Liver (tissue), 9 donors: ENCODE results near the gene MADD. TPM values are rescaled to one million over a fixed set of nuclear protein-coding genes. Genes with fewer than 3 reads are reported as not detected.

Source experiments
- DNase-seq: peaks from one replicate; pipeline ENCODE4 v3.0.0-alpha.2; 2017; ENCODE audit warnings: low spot score
- H3K27ac ChIP-seq, 2 donors: one replicate each; pipeline ENCODE4 v1.7.0; 2013; ENCODE audit warnings: inconsistent platforms in 2 of 2, low read length in 2 of 2, control low read depth in 1 of 2, low read depth in 1 of 2, mild to moderate bottlenecking in 1 of 2
- H3K27me3 ChIP-seq, 4 donors: one replicate each; pipeline versions ENCODE4 v1.6.1 to v1.7.0; 2013; ENCODE audit warnings: low read length in 3 of 4, inconsistent platforms in 1 of 4, mild to moderate bottlenecking in 1 of 4, moderate library complexity in 1 of 4; ENCODE audit not compliant: control insufficient read depth in 4 of 4, insufficient read depth in 4 of 4
- H3K36me3 ChIP-seq, 4 donors: one replicate each; pipeline versions ENCODE4 v1.6.1 to v1.7.0; 2013; ENCODE audit warnings: low read length in 3 of 4, mild to moderate bottlenecking in 3 of 4, low read depth in 1 of 4, moderate library complexity in 1 of 4; ENCODE audit not compliant: control insufficient read depth in 4 of 4, insufficient read depth in 3 of 4
- H3K4me1 ChIP-seq, 4 donors: one replicate each; pipeline versions ENCODE4 v1.6.1 to v1.7.0; 2013; ENCODE audit warnings: low read length in 3 of 4, mild to moderate bottlenecking in 3 of 4, moderate library complexity in 1 of 4; ENCODE audit not compliant: control insufficient read depth in 4 of 4, insufficient read depth in 4 of 4
- H3K4me3 ChIP-seq, 3 donors: one replicate each; pipeline versions ENCODE4 v1.6.1 to v1.7.0; 2013; ENCODE audit warnings: low read length in 3 of 3, control low read depth in 1 of 3, low read depth in 1 of 3, mild to moderate bottlenecking in 1 of 3
- H3K9ac ChIP-seq, 2 donors: one replicate each; pipeline ENCODE4 v1.7.0; 2013; ENCODE audit warnings: low read length in 2 of 2, mild to moderate bottlenecking in 2 of 2, moderate library complexity in 2 of 2, control low read depth in 1 of 2, low read depth in 1 of 2
- H3K9me3 ChIP-seq, 4 donors: one replicate each; pipeline versions ENCODE4 v1.6.1 to v1.7.0; 2013; ENCODE audit warnings: low read length in 3 of 4; ENCODE audit not compliant: control insufficient read depth in 4 of 4
- ATF3 ChIP-seq: IDR thresholded peaks from 2 replicates; pipeline ENCODE4 v1.6.1; 2016; ENCODE audit warnings: antibody characterized with exemption
- CTCF ChIP-seq: fragments of 150-350 bp; IDR thresholded peaks from 2 replicates; pipeline ENCODE4 v1.5.1; 2017; ENCODE audit warnings: improper control_type of control experiment, low read depth, low read length; ENCODE audit not compliant: missing input control
- EGR1 ChIP-seq, 2 donors: IDR thresholded peaks; 2 replicates each; pipeline ENCODE4 v1.6.1; 2016 to 2018; ENCODE audit warnings: antibody characterized with exemption in 2 of 2, low read depth in 2 of 2
- FOXA1 ChIP-seq: IDR thresholded peaks from 2 replicates; pipeline ENCODE4 v1.6.1; 2016; ENCODE audit warnings: antibody characterized with exemption
- FOXA2 ChIP-seq: IDR thresholded peaks from 2 replicates; pipeline ENCODE4 v1.6.1; 2016; ENCODE audit warnings: antibody characterized with exemption
- GABPA ChIP-seq, 2 donors: IDR thresholded peaks in 1 of 2; conservative IDR thresholded peaks in 1 of 2; 2 replicates each; pipeline ENCODE4 v1.6.1; 2016; ENCODE audit warnings: antibody characterized with exemption in 2 of 2, mild to moderate bottlenecking in 1 of 2, moderate library complexity in 1 of 2
- HNF4A ChIP-seq, 2 donors: conservative IDR thresholded peaks; 2 replicates each; pipeline ENCODE4 v1.6.1; 2016; ENCODE audit warnings: antibody characterized with exemption in 2 of 2, mild to moderate bottlenecking in 2 of 2
- HNF4G ChIP-seq: IDR thresholded peaks from 2 replicates; pipeline ENCODE4 v1.6.1; 2016; ENCODE audit warnings: antibody characterized with exemption
- JUND ChIP-seq, 2 donors: IDR thresholded peaks; 2 replicates each; pipeline ENCODE4 v1.6.1; 2016; ENCODE audit warnings: antibody characterized with exemption in 2 of 2
- MAX ChIP-seq: IDR thresholded peaks from 2 replicates; pipeline ENCODE4 v1.6.1; 2016; ENCODE audit warnings: antibody characterized with exemption
- NR2F2 ChIP-seq: IDR thresholded peaks from 2 replicates; pipeline ENCODE4 v1.6.1; 2016; ENCODE audit warnings: antibody characterized with exemption
- RAD21 ChIP-seq, 2 donors: IDR thresholded peaks; 2 replicates each; pipeline ENCODE4 v1.6.1; 2016; ENCODE audit warnings: antibody characterized with exemption in 2 of 2, mild to moderate bottlenecking in 2 of 2
- REST ChIP-seq: IDR thresholded peaks from 2 replicates; pipeline ENCODE4 v1.6.1; 2016; ENCODE audit warnings: antibody characterized with exemption, mild to moderate bottlenecking
- RXRA ChIP-seq, 2 donors: IDR thresholded peaks; 2 replicates each; pipeline ENCODE4 v1.6.1; 2017 to 2018; ENCODE audit warnings: antibody characterized with exemption in 2 of 2, mild to moderate bottlenecking in 1 of 2
- SP1 ChIP-seq: IDR thresholded peaks from 2 replicates; pipeline ENCODE4 v1.6.1; 2018; ENCODE audit warnings: antibody characterized with exemption, mild to moderate bottlenecking
- TAF1 ChIP-seq: conservative IDR thresholded peaks from 2 replicates; pipeline ENCODE4 v1.6.1; 2016; ENCODE audit warnings: antibody characterized with exemption, mild to moderate bottlenecking
- YY1 ChIP-seq: IDR thresholded peaks from 2 replicates; pipeline ENCODE4 v1.6.1; 2016; ENCODE audit warnings: antibody characterized with exemption, mild to moderate bottlenecking
- ZBTB33 ChIP-seq: IDR thresholded peaks from 2 replicates; pipeline ENCODE4 v1.6.1; 2016; ENCODE audit warnings: antibody characterized with exemption
- WGBS: extraction: QIAGEN DNeasy Blood & Tissue Kit; methylation state at CpG from one replicate; pipeline ENCODE4 v1.1.7; 2013; 5-methylcytosine and 5-hydroxymethylcytosine counted together
- polyA plus RNA-seq, 2 donors: library from polyadenylated mRNA; stranded (reverse) in 1 of 2; unstranded in 1 of 2; fragments of 200-250 nt in 1 of 2; fragments of >200 nt in 1 of 2; fragmentation: Nextera tagmentation in 1 of 2; extraction: Ambion mirVana in 1 of 2; gene quantifications; one replicate each; pipeline versions ENCODE4 v1.2.1 to v1.2.3, GENCODE V29; 2013 to 2015
- total RNA-seq, 2 donors: library from RNA; depleted of rRNA; stranded (reverse); fragments of >200 nt; gene quantifications; one replicate each; pipeline ENCODE4 v1.2.3, GENCODE V29; 2014
- donor health status: healthy.
- donor health status: healthy.
- donor health status: healthy.
- donor health status: healthy.
- donor health status: healthy.

MADD gene
- total and polyA plus RNA-seq, 4 donors: 9.9 to 20.5 (median 11.1) TPM

- no peak overlapping the region for H3K9ac ChIP-seq
- 96% methylated on average over 2 of the region's 2 CpGs for WGBS
- H3K27me3 ChIP-seq: no peaks in the 10 kb centered on the region
- H3K27ac ChIP-seq: no peak overlapping the region
- H3K36me3 ChIP-seq: peaks cover 0 to 6% (median 0%) of the 10 kb centered on the region in 4 donors
- DNase-seq: no peak
- peaks cover 0 to 2% (median 0%) of the 10 kb centered on the region in 4 donors for H3K4me1 ChIP-seq
- no peak for TF ChIP-seq REST
- no peak for TF ChIP-seq RXRA (IDR thresholded peaks at IDR 0.05)
- no peak for TF ChIP-seq CTCF
- no peak for TF ChIP-seq SP1
- TF ChIP-seq YY1: no peak
- TF ChIP-seq MAX: no peak
- no peak for TF ChIP-seq EGR1 (IDR thresholded peaks at IDR 0.05; ENCODE audit: low read depth in 2 of 2)
- TF ChIP-seq TAF1: no peak
- no peak for TF ChIP-seq ATF3
- TF ChIP-seq HNF4A (conservative IDR thresholded peaks at IDR 0.05): no peak
- no peak for TF ChIP-seq FOXA2
- TF ChIP-seq JUND (IDR thresholded peaks at IDR 0.05): no peak
- no peak for TF ChIP-seq FOXA1
- TF ChIP-seq ZBTB33: no peak
- TF ChIP-seq GABPA (IDR thresholded peaks at IDR 0.05 in 1 of 2, conservative IDR thresholded peaks at IDR 0.05 in 1 of 2): no peak
- no peak for TF ChIP-seq HNF4G
- no peak for TF ChIP-seq NR2F2
- no peak for TF ChIP-seq RAD21 (IDR thresholded peaks at IDR 0.05)
- H3K9me3 ChIP-seq: no peaks in the 10 kb centered on the region
- H3K4me3 ChIP-seq: no peak overlapping the region
These were observed 47.2 kb upstream of the MADD start for GRCh38 chr11:47222696-47223095.
